LNCaP clone FGC (cell line): ENCODE data around the gene IGFBP2.

Source experiments
- DNase-seq: peaks from one replicate; pipeline ENCODE4 v3.0.0-alpha.2; 2011; ENCODE audit warnings: low read depth
- H3K4me3 ChIP-seq: 2 replicates; pipeline ENCODE4 v1.5.1; 2011; ENCODE audit warnings: mild to moderate bottlenecking, low read depth, low read length, control low read depth
- TF ChIP-seq, protein P1 (sequence below): IDR thresholded peaks from 2 replicates; pipeline ENCODE4 v1.5.1; 2012; ENCODE audit warnings: mild to moderate bottlenecking; ENCODE audit not compliant: control insufficient read depth, insufficient read depth; ENCODE audit errors: extremely low read depth

IGFBP2 gene, protein sequence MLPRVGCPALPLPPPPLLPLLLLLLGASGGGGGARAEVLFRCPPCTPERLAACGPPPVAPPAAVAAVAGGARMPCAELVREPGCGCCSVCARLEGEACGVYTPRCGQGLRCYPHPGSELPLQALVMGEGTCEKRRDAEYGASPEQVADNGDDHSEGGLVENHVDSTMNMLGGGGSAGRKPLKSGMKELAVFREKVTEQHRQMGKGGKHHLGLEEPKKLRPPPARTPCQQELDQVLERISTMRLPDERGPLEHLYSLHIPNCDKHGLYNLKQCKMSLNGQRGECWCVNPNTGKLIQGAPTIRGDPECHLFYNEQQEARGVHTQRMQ

DNA sequence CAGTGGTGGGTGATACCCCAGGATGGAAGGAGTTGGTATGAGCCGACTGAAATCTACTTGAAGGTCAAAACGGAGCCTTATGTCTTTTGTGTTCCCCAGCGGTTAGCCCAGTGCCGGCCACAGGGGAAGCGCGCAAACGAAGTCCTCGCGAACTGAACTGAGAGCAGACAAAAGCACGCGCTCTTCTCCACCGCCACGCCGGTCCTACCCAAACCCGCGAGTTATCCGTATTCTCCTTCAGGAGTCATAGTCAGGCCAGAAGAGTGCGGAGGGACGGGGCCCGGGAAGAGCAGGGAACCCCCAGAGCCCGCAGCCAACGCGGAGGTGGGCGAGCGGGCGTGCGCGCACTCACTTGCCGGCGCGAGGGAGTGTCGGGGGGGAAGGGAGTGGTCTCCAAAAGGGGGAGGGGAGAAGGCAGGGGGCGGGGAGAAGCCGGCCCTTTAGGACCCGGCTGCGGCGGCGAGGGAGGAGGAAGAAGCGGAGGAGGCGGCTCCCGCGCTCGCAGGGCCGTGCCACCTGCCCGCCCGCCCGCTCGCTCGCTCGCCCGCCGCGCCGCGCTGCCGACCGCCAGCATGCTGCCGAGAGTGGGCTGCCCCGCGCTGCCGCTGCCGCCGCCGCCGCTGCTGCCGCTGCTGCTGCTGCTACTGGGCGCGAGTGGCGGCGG lies at the start of gene IGFBP2:
TSS of gene IGFBP2 (plus strand) at position 469 of the 664 bp plus-strand sequence. CDS start at position 573, 104 bp downstream.
- DNase-seq: no peak
- TF ChIP-seq, protein P1, sequence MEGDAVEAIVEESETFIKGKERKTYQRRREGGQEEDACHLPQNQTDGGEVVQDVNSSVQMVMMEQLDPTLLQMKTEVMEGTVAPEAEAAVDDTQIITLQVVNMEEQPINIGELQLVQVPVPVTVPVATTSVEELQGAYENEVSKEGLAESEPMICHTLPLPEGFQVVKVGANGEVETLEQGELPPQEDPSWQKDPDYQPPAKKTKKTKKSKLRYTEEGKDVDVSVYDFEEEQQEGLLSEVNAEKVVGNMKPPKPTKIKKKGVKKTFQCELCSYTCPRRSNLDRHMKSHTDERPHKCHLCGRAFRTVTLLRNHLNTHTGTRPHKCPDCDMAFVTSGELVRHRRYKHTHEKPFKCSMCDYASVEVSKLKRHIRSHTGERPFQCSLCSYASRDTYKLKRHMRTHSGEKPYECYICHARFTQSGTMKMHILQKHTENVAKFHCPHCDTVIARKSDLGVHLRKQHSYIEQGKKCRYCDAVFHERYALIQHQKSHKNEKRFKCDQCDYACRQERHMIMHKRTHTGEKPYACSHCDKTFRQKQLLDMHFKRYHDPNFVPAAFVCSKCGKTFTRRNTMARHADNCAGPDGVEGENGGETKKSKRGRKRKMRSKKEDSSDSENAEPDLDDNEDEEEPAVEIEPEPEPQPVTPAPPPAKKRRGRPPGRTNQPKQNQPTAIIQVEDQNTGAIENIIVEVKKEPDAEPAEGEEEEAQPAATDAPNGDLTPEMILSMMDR: no peak
- peak within 1 kb of the TSS; percentile 65 for H3K4me3 ChIP-seq

DNA sequence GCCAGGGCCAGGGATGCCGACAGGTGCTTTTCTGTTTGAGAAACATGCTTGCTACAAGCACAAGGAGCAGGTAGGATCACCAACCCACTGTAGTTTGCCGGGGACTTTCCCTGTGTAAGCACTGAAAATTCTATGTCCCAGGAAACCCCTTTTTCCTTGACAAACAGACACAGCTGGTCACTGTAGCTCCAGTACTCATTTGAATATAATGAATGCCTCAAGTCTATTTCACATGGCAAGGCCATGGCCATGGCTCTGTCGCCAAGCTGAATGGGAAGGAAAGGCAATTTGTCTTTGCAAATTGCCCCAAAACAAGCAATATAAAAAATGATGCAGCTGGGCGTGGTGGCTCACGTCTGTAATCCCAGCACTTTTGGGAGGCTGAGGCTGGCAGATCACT lies 49.6 kb upstream of the IGFBP2 start:
- TF ChIP-seq, protein P1: no peak

DNA sequence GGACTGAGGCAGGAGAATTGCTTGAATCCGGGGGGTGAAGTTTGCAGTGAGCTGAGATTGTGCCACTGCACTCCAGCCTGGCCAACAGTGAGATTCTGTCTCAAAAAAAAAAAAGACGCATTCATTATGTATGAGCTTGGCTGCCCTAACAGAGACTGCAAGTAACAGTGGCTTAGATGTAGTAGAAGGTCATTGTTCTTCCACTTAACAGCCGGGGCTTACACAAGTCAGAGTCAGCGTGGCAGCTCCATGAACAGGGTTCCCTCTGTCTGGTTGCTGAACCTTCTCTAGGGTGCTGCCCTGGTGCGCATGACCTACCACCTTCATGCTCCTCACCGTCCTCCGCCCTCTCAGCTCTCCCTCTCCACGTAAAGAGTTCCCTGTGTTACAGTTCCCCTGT lies 49.1 kb upstream of the IGFBP2 start:
- DNase-seq: no peak
- no peak overlapping the region for H3K4me3 ChIP-seq
- TF ChIP-seq, protein P1: no peak

More for the DNA sequence above, 49.6 kb upstream of the IGFBP2 start:
- H3K4me3 ChIP-seq: no peak overlapping the region
- DNase-seq: no peak

DNA sequence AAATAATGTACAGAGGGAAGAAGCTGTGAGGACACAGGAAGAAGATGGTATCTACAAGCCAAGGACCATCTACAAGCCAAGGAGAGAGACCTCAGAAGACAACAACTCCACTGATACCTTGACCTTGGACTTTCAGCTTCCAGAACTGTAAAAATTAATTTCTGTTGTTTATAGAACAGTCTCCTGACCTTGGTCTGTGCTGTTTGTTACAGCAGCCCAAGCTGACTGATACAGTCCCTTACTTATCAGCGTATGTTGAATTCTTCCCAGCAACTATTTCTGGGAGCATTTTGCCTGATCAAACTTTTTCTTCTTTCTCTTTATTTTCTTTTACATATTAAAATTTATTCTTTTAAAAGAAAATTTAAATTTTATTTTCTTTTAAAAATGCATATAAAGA lies 47.8 kb upstream of the IGFBP2 start:
- no peak for DNase-seq
- TF ChIP-seq, protein P1: no peak
- no peak overlapping the region for H3K4me3 ChIP-seq

DNA sequence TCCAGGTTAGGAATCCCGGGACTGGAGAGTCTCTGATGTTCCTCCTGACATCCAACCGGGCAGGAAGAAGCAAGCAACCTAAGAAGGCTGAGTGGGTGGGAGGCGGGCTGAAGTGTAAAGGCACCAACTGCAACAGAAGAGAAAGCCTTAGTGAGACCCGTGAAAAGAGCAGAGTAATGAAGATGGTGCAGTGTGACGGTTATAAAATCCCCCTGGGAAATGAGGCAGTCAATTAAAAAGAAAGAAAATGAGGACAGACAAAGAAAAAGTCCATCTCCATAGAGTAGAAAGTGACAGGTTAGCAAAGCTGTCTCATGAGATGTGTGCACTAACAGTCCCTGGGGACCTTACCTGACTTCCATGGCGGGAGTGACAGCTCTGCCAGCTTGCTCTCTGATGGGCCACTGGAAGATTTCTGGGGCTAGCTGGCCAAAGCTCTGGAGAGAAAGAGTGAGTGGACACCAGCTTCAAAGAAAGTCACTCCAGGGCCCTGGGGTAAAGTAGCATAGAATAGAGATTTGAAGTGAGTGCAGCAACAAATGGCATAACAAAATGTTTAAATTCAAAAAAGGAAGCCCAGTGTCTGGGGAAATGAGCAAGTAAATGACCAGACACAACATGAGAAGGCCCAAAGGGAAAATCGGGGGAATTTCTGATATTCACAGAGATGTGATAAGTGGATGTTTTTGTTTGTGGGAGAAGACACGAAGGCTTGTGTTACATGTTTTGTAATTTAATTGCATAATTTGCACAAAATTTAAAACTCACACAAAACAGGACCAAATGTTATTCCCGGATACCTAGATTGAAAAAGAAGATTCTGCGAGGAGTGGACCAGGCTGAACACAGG lies 44.1 kb upstream of the IGFBP2 start:
- TF ChIP-seq, protein P1: no peak
- no peak for DNase-seq
- H3K4me3 ChIP-seq: no peak overlapping the region

DNA sequence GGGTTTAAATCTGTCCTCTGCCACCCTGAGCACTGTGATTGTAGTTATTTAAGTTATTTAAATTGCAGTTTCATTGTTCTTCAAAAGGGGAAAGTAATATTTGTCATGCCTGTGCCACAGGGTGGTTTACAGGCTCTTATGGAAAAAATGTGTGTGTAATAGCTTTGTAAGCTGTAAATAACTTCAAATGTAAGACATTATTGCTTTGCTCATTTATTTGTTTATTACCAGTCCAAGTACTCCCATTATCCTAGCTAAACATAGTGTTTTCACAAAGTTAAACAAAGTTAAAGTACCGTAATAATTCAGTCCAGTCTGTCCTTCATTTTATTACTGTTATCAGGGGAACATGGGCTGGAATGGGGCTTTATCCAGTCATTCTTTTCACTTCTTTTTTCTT lies 43.4 kb upstream of the IGFBP2 start:
- no peak overlapping the region for H3K4me3 ChIP-seq
- TF ChIP-seq, protein P1: no peak
- DNase-seq: no peak
